ENCODE results near the gene TMEM198.

Gene TMEM198

GRCh38 chr2:219563271-219563928 is 19.6 kb downstream of the TMEM198 start:
- DNase-seq = no peak

GRCh38 chr2:219565130-219566080 is 21.6 kb downstream of the TMEM198 start:
- no peak for DNase-seq

GRCh38 chr2:219566640-219567039 is 22.8 kb downstream of the TMEM198 start:
- no peak for DNase-seq

DNA sequence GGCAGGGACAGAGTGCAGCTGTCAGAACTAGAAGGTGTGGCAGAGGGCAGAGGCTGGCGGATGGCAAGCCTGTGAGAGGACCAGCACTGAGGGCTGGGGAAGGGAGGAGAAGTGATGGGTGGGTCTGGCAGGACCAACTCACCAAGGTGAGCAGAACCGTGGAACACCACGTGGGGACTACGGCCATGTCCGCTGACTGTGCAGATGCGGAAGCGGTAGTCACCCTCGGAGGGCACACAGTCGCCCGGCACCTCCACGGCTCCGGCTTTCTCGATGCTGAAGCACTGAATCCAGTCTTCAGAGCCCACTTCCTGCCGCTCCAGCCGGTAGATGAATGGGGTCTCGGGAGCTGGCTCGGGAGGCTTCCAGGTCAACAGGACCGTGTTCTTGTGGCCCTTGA is 23.3 kb downstream of the TMEM198 start:
- DNase-seq = no peak

- no peak for DNase-seq
These were observed 24.0 kb downstream of the TMEM198 start for GRCh38 chr2:219567791-219568361.

DNA sequence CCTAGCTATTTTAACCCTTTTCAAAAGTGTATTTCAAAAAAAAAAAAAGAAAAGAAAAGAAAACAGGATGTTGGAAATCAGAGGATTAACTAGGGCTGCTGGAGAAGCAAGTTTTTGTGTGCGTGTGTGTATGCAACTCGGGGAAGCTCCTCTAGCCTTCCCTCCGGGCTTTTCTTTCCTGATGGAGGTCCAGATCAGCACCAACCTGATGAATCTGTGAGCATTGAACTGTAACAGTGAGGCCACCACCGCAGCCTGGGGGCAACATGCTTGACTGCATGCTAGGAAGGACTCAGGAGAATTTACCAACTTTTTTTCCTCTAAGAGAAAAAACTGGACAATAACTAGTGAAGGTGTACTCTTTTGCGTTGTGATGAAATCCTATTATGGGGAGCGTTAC is 25.2 kb downstream of the TMEM198 start:
- DNase-seq = no peak

DNA sequence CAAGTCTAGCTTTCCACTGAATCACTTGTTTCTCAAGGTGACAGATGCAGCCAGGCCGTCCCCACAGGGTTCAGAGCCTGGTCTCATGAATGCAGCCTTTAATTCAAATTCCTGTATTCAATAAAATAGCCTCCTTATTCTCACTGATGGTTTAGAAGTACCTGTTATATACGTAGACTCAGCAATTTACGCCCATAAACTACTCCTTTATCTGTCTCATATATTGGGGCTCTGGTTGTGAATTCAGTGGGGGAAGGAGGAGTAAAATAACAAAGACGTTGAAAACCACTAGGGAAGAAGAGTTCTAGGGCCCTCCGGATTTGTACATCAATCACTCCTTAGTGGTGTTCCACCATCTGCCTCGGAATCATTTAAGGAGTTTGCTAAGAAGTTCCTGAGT is 25.8 kb downstream of the TMEM198 start:
- DNase-seq = no peak

DNA sequence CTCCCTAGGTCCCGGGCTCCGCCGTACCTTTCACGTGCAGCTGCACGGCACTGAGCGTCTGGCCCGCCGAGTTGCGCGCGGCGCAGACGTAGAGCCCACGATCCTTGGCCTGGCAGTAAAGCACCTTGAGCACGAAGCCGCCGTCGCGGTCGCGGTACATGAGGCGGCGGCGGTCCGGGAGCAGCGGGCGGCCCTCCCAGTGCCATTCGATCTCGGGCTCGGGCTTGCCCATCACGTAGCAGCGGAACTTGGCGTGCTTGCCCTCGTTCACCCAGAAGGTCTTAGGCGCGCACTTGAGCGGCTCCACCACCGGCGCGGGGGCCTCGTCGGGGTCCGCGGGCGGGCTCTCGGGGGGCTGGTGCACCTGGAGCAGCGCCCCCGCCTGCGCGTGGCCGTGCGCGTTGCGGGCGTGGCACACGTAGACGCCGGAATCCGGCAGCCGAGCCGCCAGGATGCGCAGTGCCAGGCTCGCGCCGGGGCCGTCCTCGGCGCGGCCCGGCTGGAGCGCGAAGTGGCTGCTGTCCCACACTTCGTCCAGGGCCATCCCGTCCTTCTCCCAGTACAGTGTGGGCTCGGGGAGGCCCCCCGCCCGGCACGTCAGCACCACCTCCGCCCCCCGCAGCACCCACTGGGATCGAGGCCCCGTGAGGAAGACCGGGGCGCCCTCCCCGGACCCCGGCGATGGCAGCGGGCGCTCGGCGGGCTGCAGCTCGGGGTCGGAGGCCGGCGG is 26.5 kb downstream of the TMEM198 start:
- peak; percentile 13 for DNase-seq

- no peak for DNase-seq
These were observed 27.1 kb downstream of the TMEM198 start for GRCh38 chr2:219570924-219571310.

DNA sequence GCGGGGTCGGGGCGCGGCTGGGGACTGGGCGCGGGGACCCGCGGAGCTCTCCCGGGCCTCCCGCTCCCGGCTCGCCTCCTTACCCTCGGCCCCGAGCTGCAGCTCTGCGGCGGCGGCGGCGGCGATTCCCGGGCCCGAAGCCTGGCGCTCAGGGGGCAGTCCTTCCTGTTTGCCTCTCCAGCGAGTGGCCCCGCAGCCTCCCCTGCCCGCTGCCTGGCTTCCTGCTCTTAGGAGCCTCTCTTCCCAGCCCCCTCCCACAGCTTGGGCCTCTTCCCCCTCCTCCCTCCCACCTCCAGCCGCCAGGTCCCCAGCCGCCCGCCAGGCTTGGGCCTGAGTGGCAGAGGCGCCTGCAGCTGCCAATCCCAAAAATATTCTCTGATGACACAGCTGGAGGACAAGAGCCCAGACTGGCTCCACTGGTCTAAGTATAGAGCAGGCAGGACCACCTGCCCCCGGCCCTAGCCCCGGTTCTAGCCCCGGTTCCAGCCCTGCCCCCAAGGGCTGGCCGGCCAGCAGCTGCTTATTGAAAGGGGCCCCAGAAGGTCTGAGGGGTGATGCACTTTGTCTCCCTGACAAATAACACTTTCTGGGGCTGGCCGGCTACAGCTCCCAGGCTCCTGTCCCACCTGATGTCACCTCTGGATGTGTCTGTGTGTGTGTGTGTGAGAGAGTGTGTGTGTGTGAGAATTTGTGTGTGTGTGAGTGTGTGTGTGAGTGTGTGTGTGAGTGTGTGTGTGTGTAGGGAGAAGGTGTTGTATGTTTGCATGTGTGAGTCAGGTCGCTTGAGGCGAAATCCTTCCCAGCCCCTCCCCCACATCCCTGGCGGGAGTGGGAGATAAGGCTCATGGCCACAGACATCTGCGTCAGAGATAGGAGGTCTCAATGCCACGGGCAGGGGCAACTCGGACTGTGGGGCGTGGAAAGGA is 27.7 kb downstream of the TMEM198 start, which contains the start of gene OBSL1:
TSS of gene OBSL1 (minus strand) at position 229 of the 926 bp plus-strand sequence. CDS start 307 bp downstream, outside the sequence.
- peak; percentile 79 for DNase-seq

DNA sequence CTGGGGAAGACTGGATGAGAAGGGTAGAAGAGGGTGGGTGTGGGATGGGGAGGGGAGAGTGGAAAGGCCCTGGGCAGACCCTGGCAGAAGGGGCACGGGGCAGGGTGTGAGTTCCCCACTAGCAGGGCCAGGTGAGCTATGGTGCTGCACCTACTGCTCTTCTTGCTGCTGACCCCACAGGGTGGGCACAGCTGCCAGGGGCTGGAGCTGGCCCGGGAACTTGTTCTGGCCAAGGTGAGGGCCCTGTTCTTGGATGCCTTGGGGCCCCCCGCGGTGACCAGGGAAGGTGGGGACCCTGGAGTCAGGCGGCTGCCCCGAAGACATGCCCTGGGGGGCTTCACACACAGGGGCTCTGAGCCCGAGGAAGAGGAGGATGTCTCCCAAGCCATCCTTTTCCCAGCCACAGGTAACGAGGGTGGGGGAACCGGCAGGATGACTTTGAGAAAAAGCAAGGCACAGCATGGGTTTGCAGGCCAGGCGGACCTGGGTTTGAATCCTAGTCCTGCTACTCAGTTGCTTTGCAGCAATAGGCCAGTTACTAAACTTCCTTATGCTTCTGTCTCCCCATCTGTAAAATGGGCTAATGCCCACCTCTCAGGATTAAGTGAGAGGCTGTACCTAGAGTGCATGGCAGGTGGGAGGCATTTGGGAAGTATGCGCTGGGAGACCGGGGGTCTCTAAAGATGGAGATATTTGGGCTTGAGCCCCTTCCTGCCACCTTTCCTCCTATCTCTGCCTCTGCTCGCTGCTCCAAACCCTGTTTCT is 28.6 kb downstream of the TMEM198 start, which contains the start of gene INHA:
TSS of gene INHA (plus strand) at position 74 of the 765 bp plus-strand sequence. CDS start at position 139, 65 bp downstream.
- DNase-seq = no peak

- no peak for DNase-seq
These were observed 29.3 kb downstream of the TMEM198 start for GRCh38 chr2:219573166-219573565.

DNA sequence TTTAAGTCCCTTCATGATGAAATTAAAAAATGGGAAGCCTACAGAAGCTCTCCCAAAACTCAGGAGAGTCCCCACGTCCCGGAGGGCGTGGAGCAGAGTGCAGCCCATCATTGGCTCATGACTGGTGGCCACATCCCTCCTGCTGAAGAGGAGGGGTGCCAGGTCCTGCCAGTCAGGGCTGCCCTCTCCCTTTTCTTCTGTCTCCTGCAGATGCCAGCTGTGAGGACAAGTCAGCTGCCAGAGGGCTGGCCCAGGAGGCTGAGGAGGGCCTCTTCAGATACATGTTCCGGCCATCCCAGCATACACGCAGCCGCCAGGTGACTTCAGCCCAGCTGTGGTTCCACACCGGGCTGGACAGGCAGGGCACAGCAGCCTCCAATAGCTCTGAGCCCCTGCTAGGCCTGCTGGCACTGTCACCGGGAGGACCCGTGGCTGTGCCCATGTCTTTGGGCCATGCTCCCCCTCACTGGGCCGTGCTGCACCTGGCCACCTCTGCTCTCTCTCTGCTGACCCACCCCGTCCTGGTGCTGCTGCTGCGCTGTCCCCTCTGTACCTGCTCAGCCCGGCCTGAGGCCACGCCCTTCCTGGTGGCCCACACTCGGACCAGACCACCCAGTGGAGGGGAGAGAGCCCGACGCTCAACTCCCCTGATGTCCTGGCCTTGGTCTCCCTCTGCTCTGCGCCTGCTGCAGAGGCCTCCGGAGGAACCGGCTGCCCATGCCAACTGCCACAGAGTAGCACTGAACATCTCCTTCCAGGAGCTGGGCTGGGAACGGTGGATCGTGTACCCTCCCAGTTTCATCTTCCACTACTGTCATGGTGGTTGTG is 30.9 kb downstream of the TMEM198 start:
- DNase-seq = peak; percentile 77

DNA sequence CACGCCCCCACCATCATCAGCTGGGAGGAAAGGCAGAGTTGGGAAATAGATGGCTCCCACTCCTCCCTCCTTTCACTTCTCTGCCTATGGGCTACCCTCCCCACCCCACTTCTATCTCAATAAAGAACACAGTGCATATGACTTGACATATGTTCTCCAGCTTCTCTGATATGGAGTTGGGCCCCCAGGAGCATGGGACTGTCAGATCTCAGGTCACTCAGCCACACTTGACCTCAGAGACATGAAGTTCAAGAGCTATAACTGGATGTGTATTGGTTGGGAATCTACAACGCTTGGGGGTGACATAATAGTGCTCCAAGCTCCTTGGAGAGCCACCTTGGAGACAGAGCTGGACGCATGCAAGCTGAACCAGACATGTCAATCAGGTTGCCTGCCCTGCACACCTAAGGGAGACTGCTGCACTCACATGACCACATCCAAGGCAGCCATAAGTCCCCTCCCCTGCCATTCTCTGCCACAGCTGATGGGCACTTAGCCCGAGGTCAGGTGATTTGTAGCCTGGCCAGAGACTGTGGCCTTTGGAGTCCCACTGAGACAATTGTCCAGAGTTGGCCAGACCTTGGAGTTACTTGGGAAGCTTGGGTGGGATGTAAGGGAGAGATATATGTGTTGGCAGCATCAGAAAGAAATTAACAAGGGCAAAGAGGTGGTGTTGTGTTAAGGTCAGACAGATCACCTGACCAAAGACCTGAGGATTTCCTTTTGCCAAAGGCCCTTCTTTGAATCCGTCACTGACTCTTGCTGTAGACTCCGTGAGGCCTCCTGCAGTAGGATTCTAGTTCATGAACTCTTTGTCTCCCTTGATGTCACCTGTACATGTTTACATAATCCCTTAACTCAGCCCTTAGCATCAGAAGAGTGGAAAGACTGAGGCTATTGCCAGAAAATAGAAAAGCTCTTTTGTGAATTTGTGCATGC is 32.0 kb downstream of the TMEM198 start:
- DNase-seq = no peak

GRCh38 chr2:219576505-219577388 is 32.9 kb downstream of the TMEM198 start:
- peak; percentile 60 for DNase-seq

- DNase-seq = no peak
These were observed 35.2 kb downstream of the TMEM198 start for GRCh38 chr2:219578811-219579613.

DNA sequence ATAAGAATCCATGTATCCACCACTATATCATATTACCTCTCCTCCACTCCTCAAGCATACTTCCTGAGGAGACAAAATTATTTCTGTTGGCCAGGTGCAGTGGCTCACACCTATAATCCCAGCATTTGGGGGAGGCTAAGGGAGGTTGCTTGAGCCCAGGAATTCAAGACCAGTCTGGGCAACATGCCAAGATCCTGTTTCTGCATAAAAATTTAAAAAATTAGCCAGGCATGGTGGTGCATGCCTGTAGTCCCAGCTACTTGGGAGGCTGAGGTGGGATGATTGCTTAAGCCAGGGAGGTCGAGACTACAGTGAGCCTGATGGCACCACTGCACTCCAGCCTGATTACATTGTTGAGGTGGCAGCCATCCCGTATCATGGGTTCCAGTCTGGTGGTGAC is 37.5 kb downstream of the TMEM198 start:
- no peak for DNase-seq
